GM18498 (cell line): Measurements from ENCODE around the gene ARL16.

Source experiments
- ATAC-seq: cut with Tn5 transposase; IDR thresholded peaks from one replicate; pipeline ENCODE4 v1.9.1; 2021; ENCODE audit warnings: mild to moderate bottlenecking, moderate library complexity; ENCODE audit not compliant: unreplicated experiment

The ARL16 gene

GRCh38 chr17:81713004-81713555 lies 29.5 kb upstream of the ARL16 start:
- ATAC-seq: no peak

- ATAC-seq: no peak
Observed at GRCh38 chr17:81712468-81713003, 28.9 kb upstream of the ARL16 start.

GRCh38 chr17:81711814-81712467 lies 28.3 kb upstream of the ARL16 start, which contains the start of gene SLC25A10:
Gene SLC25A10 (plus strand): TSS chr17:81712284. CDS start chr17:81712427, 143 bp downstream.
- peak; percentile 70 for ATAC-seq

- no peak for ATAC-seq
Observed at GRCh38 chr17:81710514-81711308, 27.1 kb upstream of the ARL16 start.

GRCh38 chr17:81708739-81709185 lies 25.2 kb upstream of the ARL16 start:
- no peak for ATAC-seq

- ATAC-seq: no peak
Observed at GRCh38 chr17:81707725-81708646, 24.4 kb upstream of the ARL16 start.

- ATAC-seq: no peak
Observed at GRCh38 chr17:81706757-81707624, 23.4 kb upstream of the ARL16 start.

- ATAC-seq: no peak
Observed at GRCh38 chr17:81706232-81706611, 22.6 kb upstream of the ARL16 start.

GRCh38 chr17:81705518-81706231 lies 22.1 kb upstream of the ARL16 start:
- no peak for ATAC-seq

- peak; percentile 10 for ATAC-seq
Observed at GRCh38 chr17:81703747-81704654, 20.4 kb upstream of the ARL16 start.

GRCh38 chr17:81702934-81703746 lies 19.5 kb upstream of the ARL16 start, which contains the start of gene MRPL12:
Gene MRPL12 (plus strand): TSS chr17:81703367. CDS start chr17:81703502, 135 bp downstream.
- ATAC-seq: peak; percentile 83

GRCh38 chr17:81701288-81702071 lies 17.9 kb upstream of the ARL16 start:
- no peak for ATAC-seq

GRCh38 chr17:81700353-81701287 lies 17.0 kb upstream of the ARL16 start:
- ATAC-seq: no peak

GRCh38 chr17:81697261-81698044 lies 13.9 kb upstream of the ARL16 start:
- no peak for ATAC-seq
